Measurements from ENCODE around the gene MX2. TPM values are rescaled to one million over a fixed set of nuclear protein-coding genes. Genes with fewer than 3 reads are reported as not detected.

MX2 gene
- total RNA-seq, 2 donors from 2014 or later, result 1.7 to 4.9 TPM

DNA sequence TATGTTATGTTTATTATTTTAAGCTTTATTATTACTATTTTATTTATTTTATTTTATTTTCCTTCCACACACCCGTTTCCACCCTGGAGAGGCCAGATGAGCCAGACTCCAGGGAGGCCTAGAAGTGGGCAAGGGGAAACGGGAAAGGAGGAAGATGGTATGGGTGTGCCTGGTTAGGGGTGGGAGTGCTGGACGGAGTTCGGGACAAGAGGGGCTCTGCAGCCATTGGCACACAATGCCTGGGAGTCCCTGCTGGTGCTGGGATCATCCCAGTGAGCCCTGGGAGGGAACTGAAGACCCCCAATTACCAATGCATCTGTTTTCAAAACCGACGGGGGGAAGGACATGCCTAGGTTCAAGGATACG, 63.7 kb downstream of the MX2 start:
- intact Hi-C loops (cut with DNase I), result loop anchor here (10.0 kb wide), 1 partner anchor 261 kb away; the partner anchor contains the start of gene BACE2
- Histone ChIP-seq H3K4me1 (replicated peaks) (no peaks in the 10 kb centered on the region), H3K27ac (peak overlapping the region; percentile 45 to 57), H3K9me3 (no peaks in the 10 kb centered on the region), H3K27me3 (replicated peaks; ENCODE audit: insufficient read depth) (no peaks in the 10 kb centered on the region), H3K4me3 (peak overlapping the region; percentile 47 to 48), H3K36me3 (no peaks in the 10 kb centered on the region)
- 64% methylated on average over 7 of the region's 7 CpGs for WGBS
- DNase-seq (ENCODE audit: low spot score), result no peak
- TF ChIP-seq, protein P1, sequence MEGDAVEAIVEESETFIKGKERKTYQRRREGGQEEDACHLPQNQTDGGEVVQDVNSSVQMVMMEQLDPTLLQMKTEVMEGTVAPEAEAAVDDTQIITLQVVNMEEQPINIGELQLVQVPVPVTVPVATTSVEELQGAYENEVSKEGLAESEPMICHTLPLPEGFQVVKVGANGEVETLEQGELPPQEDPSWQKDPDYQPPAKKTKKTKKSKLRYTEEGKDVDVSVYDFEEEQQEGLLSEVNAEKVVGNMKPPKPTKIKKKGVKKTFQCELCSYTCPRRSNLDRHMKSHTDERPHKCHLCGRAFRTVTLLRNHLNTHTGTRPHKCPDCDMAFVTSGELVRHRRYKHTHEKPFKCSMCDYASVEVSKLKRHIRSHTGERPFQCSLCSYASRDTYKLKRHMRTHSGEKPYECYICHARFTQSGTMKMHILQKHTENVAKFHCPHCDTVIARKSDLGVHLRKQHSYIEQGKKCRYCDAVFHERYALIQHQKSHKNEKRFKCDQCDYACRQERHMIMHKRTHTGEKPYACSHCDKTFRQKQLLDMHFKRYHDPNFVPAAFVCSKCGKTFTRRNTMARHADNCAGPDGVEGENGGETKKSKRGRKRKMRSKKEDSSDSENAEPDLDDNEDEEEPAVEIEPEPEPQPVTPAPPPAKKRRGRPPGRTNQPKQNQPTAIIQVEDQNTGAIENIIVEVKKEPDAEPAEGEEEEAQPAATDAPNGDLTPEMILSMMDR (IDR thresholded peaks at IDR 0.05), result no peak
- TF ChIP-seq POLR2AphosphoS5 (IDR thresholded peaks at IDR 0.05), result no peak
- TF ChIP-seq POLR2A (IDR thresholded peaks at IDR 0.05), result no peak

DNA sequence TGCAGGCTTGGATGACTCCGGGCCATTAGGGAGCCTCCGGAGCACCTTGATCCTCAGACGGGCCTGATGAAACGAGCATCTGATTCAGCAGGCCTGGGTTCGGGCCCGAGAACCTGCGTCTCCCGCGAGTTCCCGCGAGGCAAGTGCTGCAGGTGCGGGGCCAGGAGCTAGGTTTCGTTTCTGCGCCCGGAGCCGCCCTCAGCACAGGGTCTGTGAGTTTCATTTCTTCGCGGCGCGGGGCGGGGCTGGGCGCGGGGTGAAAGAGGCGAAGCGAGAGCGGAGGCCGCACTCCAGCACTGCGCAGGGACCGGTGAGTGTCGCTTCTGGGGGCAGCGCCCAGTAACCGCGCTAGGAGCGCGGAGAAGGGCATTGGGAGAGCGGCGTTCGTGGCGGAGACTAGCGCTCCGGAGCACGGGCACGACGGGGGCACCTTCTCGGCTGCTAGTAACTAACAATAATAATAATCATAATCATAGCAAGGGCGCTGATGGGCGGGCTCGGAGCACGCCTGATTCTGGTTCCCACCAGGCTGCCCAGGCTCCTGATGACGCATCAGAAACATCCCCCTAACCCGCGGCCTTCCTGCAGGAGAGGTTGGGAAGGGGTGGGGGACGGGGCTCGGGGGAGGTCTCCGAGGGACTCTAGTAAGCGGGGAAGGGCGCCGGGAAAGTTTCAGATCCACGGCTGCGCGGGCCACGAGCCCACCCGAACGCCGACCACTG, 64.3 kb downstream of the MX2 start, which contains the start of gene MX1:
Gene MX1, plus strand, starts transcription at position 286 of the 722 bp plus-strand sequence. CDS start 5,832 bp downstream, outside the sequence.
- peak within 1 kb of the TSS; percentile 47 to 48 for H3K4me3 ChIP-seq
- H3K9me3 ChIP-seq, result no peaks in the 10 kb centered on the region
- 2% methylated on average over 62 of the region's 65 CpGs for WGBS
- no peaks in the 10 kb centered on the region for H3K4me1 ChIP-seq (replicated peaks)
- DNase-seq (ENCODE audit: low spot score), result peak; percentile 70
- intact Hi-C loops (cut with DNase I), result loop anchor here (10.0 kb wide), 1 partner anchor 261 kb away; the partner anchor contains the start of gene BACE2
- TF ChIP-seq, protein P1 (IDR thresholded peaks at IDR 0.05), result peak in 2 of 4 experiments; percentile 6 to 7
- TF ChIP-seq POLR2A (IDR thresholded peaks at IDR 0.05), result peak; percentile 86
- peak; percentile 72 for TF ChIP-seq POLR2AphosphoS5 (IDR thresholded peaks at IDR 0.05)
- no peaks in the 10 kb centered on the region for H3K36me3 ChIP-seq
- no peaks in the 10 kb centered on the region for H3K27me3 ChIP-seq (replicated peaks; ENCODE audit: insufficient read depth)
- peak within 1 kb of the TSS; percentile 45 to 57 for H3K27ac ChIP-seq

DNA sequence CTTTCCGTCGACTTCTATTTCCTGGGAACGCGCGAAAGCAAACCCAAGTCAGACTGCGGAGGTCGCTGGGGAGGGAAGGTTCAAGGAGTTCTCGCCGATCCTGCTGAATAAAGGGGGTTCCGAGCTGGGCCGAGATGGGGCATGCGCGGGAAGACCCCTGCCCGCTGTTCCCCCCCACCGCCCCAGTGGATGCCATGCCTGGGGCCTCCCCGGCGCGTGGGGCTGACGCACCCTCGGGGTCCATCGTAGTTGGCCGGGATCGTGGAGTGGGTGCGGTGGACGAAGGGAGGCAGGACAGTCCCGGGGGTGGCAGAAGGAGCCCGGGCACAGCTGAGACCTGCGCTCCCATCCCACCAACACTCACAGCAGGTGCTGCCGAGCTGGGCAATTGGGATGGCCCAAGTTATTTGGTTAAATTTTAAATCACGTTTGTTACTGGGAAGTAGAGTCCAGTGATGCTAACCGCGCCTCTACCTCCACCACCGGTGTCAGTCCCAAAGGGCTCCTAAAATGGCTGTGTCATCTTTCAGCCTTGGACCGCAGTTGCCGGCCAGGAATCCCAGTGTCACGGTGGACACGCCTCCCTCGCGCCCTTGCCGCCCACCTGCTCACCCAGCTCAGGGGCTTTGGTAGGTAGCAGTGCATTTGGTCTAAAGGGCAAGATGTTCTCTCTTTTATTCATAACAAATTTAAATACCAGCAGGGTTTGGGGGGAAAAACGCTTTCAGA, 65.0 kb downstream of the MX2 start:
- Histone ChIP-seq H3K9me3 (no peaks in the 10 kb centered on the region), H3K4me3 (peak overlapping the region; percentile 47 to 48), H3K27ac (peak overlapping the region; percentile 45 to 57), H3K4me1 (replicated peaks) (no peaks in the 10 kb centered on the region), H3K27me3 (replicated peaks; ENCODE audit: insufficient read depth) (no peaks in the 10 kb centered on the region), H3K36me3 (no peaks in the 10 kb centered on the region)
- 20% methylated on average over 41 of the region's 41 CpGs for WGBS
- DNase-seq (ENCODE audit: low spot score), result no peak
- TF ChIP-seq POLR2A (IDR thresholded peaks at IDR 0.05) (no peak), POLR2AphosphoS5 (IDR thresholded peaks at IDR 0.05) (no peak)
- TF ChIP-seq, protein P1 (IDR thresholded peaks at IDR 0.05), result no peak
- intact Hi-C loops (cut with DNase I), result loop anchor here (10.0 kb wide), 1 partner anchor 262 kb away; the partner anchor contains the start of gene BACE2

- intact Hi-C loops (cut with DNase I), result loop anchor here (10.0 kb wide), 1 partner anchor 263 kb away; the partner anchor contains the start of gene BACE2
- 93% methylated on average over 8 of the region's 8 CpGs for WGBS
- H3K36me3 ChIP-seq, result no peaks in the 10 kb centered on the region
- no peak for DNase-seq (ENCODE audit: low spot score)
- TF ChIP-seq POLR2AphosphoS5 (IDR thresholded peaks at IDR 0.05) (no peak), POLR2A (IDR thresholded peaks at IDR 0.05) (no peak)
- TF ChIP-seq, protein P1 (IDR thresholded peaks at IDR 0.05), result no peak
- H3K4me1 ChIP-seq (replicated peaks), result no peaks in the 10 kb centered on the region
- H3K4me3 ChIP-seq, result no peak overlapping the region
- H3K9me3 ChIP-seq, result no peaks in the 10 kb centered on the region
- no peak overlapping the region for H3K27ac ChIP-seq
- no peaks in the 10 kb centered on the region for H3K27me3 ChIP-seq (replicated peaks; ENCODE audit: insufficient read depth)
Observed at GRCh38 chr21:41427556-41427955, 65.7 kb downstream of the MX2 start.
